GM18517 (cell line): ENCODE measurements around the gene GNGT2.
"Not testable (repeated sequence)": the region's sequence is repeated elsewhere in the genome, so short reads cannot be mapped to it uniquely, and the experiment has no call there.

Experiments
- ATAC-seq: cut with Tn5 transposase; IDR thresholded peaks from one replicate; pipeline ENCODE4 v1.9.1; 2021; ENCODE audit warnings: mild to moderate bottlenecking, moderate library complexity; ENCODE audit not compliant: unreplicated experiment

The GNGT2 gene

GRCh38 chr17:49180998-49181635, 29.3 kb downstream of the GNGT2 start:
- no peak for ATAC-seq

DNA sequence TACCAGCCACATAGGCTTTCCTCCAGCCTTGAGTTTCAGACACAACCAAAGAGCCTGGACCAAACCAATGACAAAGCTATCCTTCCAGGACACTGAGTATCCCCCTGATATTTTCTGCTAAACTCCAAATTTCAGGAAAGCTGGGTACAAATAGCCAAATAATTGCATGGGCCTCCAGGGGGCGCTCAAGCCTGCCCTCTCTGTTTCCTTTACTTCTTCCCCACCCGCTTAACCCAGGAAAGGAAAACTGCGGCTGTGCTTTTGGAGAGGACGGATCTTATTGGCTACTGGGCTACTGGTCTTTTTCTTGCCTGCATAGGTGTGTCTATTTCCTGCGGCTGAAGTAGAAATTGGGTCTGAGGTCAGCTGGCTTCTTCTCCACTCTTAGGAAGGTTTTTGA, 30.1 kb downstream of the GNGT2 start:
- no peak for ATAC-seq

DNA sequence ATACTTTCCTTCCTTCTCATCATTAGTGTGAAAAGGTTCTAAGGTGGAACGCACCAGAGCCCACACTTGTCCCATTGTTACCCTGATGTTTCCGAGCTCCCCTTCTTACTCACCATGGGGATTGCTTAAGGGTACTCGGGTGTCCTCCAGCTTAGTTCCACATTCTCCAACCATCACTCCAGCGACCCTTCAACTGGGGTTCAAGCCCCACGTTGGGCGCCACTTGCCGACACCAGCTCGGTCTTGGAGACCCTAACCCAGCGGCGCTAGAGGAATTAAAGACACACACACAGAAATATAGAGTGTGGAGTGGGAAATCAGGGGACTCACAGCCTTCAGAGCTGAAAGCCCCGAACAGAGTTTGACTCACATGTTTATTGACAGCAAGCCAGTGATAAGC, 34.4 kb downstream of the GNGT2 start:
- not testable (repeated sequence) for ATAC-seq

DNA sequence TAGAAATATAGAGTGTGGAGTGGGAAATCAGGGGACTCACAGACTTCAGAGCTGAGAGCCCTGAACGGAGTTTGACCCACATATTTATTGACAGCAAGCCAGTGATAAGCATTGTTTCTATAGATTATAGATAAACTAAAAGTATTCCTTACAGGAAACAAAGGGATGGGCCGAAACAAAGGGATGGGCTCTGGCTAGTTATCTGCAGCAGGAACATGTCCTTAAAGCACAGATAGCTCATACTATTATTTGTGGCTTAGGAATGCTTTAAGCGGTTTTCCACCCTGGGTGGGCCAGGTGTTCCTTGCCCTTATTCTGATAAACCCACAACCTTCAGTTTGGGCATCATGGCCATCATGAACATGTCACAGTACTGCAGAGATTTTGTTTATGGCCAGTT, 39.7 kb downstream of the GNGT2 start:
- not testable (repeated sequence) for ATAC-seq

DNA sequence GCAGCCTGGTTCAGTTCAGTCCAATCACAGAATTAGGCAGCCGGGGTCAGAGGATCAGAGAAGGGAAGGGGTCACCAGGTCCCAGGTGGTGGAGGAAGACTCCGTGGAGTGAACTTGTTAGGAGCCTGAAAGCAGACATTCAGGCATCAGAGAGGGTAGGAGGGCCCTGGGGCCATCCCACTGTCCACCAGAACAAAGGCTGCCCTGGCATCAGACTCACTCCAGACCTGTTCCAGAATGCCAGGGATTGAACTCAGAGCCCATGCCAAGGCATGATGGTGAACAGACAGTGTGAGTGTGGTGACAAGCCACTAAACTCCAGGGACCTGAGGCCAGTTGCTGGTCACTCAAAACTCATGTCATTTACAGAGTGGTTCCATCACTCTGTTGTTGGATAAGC, 40.2 kb downstream of the GNGT2 start:
- no peak for ATAC-seq

- no peak for ATAC-seq
Observed at GRCh38 chr17:49168706-49169105, 41.7 kb downstream of the GNGT2 start.

GRCh38 chr17:49165143-49165542, 45.2 kb downstream of the GNGT2 start:
- ATAC-seq, result no peak

- ATAC-seq, result no peak
Observed at GRCh38 chr17:49162866-49163265, 47.5 kb downstream of the GNGT2 start.

DNA sequence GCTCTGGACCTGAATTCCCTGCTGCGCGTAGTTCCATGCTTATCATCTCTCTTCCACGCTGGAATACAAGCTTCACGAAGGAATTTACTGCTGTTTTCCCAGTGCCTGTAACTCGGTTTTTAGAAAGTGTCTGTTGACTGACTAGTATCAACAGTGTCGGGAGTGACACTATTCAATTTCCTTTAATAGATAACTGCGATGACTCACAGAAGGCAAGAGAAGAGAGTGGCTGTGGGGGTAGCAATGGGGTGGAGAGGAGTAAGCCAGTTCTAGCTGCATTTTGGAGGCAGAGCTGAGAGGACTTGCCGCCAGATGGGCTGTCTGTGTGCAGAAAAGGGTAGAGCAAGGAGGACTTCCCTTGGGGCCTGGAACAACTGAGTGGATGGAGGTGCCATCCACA, 52.6 kb downstream of the GNGT2 start:
- ATAC-seq, result no peak

DNA sequence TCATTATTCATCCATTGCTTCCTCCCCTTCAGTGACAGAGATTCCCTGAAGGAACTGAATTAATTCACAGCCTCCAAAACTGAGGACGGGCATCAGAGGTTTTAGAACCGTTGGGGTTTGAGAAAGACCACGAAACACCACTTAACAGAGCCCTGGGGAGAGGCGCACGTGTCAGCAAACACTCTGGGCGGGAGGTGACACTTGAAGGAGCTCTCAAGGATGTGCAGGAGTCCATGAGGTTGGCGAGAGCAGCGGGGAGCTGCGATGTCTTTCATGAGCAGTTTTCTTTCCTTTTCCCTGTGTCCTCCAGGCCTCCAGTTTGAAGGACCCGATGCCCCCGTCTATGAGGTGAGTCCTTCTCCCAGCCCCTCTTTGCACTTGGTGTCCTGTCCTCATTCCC, 54.1 kb downstream of the GNGT2 start:
- no peak for ATAC-seq
